GM12878 (cell line): ENCODE results near the gene PTPRH. TPM values are rescaled to one million over a fixed set of nuclear protein-coding genes. Genes with fewer than 3 reads are reported as not detected.

ENCODE experiments used
- ATAC-seq: fragments of 200-7000 bp; cut with Tn5 transposase; 3 replicates; pipeline ENCODE4 v1.9.1; 2020; ENCODE audit warnings: mild to moderate bottlenecking, moderate library complexity
- BruUV-seq: library from RNA; stranded (reverse); fragments of 400-500 nt; replicated peaks from 2 replicates; lab custom pipeline; 2021; lab: Mats Ljungman, UMichigan
- CTCF ChIA-PET: fragments of 300-600 bp; sonication (Branson Sonifier 250); formaldehyde crosslinking; extraction: SDS; loops from one replicate; lab custom pipeline; 2021; ENCODE audit warnings: inconsistent platforms; lab: Yijun Ruan, JAX
- POLR2A ChIA-PET: fragments of 350-600 bp; formaldehyde crosslinking; extraction: SDS; loops from one replicate; lab custom pipeline; 2021; ENCODE audit warnings: inconsistent platforms; lab: Charles Lee
- RAD21 ChIA-PET: fragments of 300-600 bp; sonication (Branson Sonifier 250); formaldehyde crosslinking; loops from one replicate; lab custom pipeline; 2023; ENCODE audit warnings: antibody characterized with exemption; ENCODE audit not compliant: unreplicated experiment; lab: Charles Lee
- SMC1A ChIA-PET: fragments of 300-600 bp; sonication (Branson Sonifier 250); formaldehyde crosslinking; loops from one replicate; lab custom pipeline; 2023; ENCODE audit not compliant: unreplicated experiment, uncharacterized antibody; lab: Charles Lee
- DNase-seq: peaks from one replicate; pipeline ENCODE4 v3.0.0-alpha.2; 2011; ENCODE audit warnings: low read depth, low spot score
- FAIRE-seq: peaks from 3 replicates; lab custom pipeline; 2011; peaks lifted over from hg19 to GRCh38; lab: Jason Lieb, UNC
- H2AFZ ChIP-seq: 2 replicates; pipeline ENCODE4 v1.6.0; 2011; ENCODE audit warnings: low read depth, low read length, control low read depth; ENCODE audit not compliant: control insufficient read depth
- H3K27ac ChIP-seq: 2 replicates; pipeline ENCODE4 v1.5.1; 2011; ENCODE audit warnings: control low read depth; ENCODE audit not compliant: control insufficient read depth, insufficient read depth
- H3K27me3 ChIP-seq, 2 experiments: replicated peaks in 1 of 2; 2 replicates each; pipeline versions ENCODE4 v1.6.0 to v1.6.1; 2011; ENCODE audit warnings: low read length in 1 of 2; ENCODE audit not compliant: control insufficient read depth in 2 of 2, insufficient read depth in 2 of 2
- H3K36me3 ChIP-seq, 2 experiments: 2 replicates each; pipeline ENCODE4 v1.5.1; 2011; ENCODE audit warnings: low read length in 1 of 2; ENCODE audit not compliant: control insufficient read depth in 2 of 2, insufficient read depth in 2 of 2
- H3K4me1 ChIP-seq: 2 replicates; pipeline ENCODE4 v1.6.1; 2011; ENCODE audit warnings: mild to moderate bottlenecking, low read length, moderate library complexity, mixed read lengths; ENCODE audit not compliant: control insufficient read depth, insufficient read depth
- H3K4me2 ChIP-seq: 2 replicates; pipeline ENCODE4 v1.6.0; 2011; ENCODE audit warnings: control low read depth; ENCODE audit not compliant: control insufficient read depth, insufficient read depth
- H3K4me3 ChIP-seq: fragments of 200-600 bp; sonication (generic); 2 replicates; pipeline ENCODE4 v1.5.1; 2016
- H3K79me2 ChIP-seq: 2 replicates; pipeline ENCODE4 v1.6.0; 2011; ENCODE audit warnings: low read length; ENCODE audit not compliant: control insufficient read depth, insufficient read depth
- H3K9ac ChIP-seq: 2 replicates; pipeline ENCODE4 v1.8.0; 2011; ENCODE audit warnings: low read length, control low read depth, mixed read lengths; ENCODE audit not compliant: control insufficient read depth, insufficient read depth
- H3K9me3 ChIP-seq: replicated peaks from 3 replicates; pipeline ENCODE4 v1.5.1; 2011; ENCODE audit warnings: mild to moderate bottlenecking, low read length; ENCODE audit not compliant: control insufficient read depth, insufficient read depth
- H4K20me1 ChIP-seq: 2 replicates; pipeline ENCODE4 v1.6.0; 2011; ENCODE audit not compliant: control insufficient read depth, insufficient read depth
- BHLHE40 ChIP-seq, 2 experiments: fragments of 450-650 bp in 1 of 2; IDR thresholded peaks; 2 replicates each; pipeline ENCODE4 v1.6.1; 2011 to 2017; ENCODE audit warnings: low read depth in 2 of 2, borderline replicate concordance in 1 of 2, improper control_type of control experiment in 1 of 2, low read length in 1 of 2, mild to moderate bottlenecking in 1 of 2
- CREB1 ChIP-seq: IDR thresholded peaks from 2 replicates; pipeline ENCODE4 v1.6.1; 2012; ENCODE audit warnings: low read depth, mild to moderate bottlenecking, inconsistent platforms
- CREM ChIP-seq: IDR thresholded peaks from 2 replicates; pipeline ENCODE4 v1.6.1; 2014; ENCODE audit warnings: antibody characterized with exemption, low read depth
- CTCF ChIP-seq, 3 experiments: IDR thresholded peaks in 2 of 3; conservative IDR thresholded peaks in 1 of 3; 2 replicates each; pipeline ENCODE4 v1.5.1; 2011; ENCODE audit warnings: low read depth in 3 of 3, low read length in 3 of 3, mild to moderate bottlenecking in 3 of 3, control low read depth in 2 of 3, moderate library complexity in 2 of 3, inconsistent platforms in 1 of 3, mixed read lengths in 1 of 3; ENCODE audit not compliant: control insufficient read depth in 2 of 3, insufficient read depth in 1 of 3; ENCODE audit errors: extremely low read depth in 1 of 3
- EED ChIP-seq: sonication (generic); IDR thresholded peaks from 2 replicates; pipeline ENCODE4 v1.6.1; 2016; ENCODE audit warnings: antibody characterized with exemption, low read depth
- IKZF1 ChIP-seq: fragments of 450-650 bp; conservative IDR thresholded peaks from 2 replicates; pipeline ENCODE4 v1.6.1; 2017; ENCODE audit warnings: antibody characterized with exemption, mild to moderate bottlenecking
- PKNOX1 ChIP-seq: fragments of 450-650 bp; IDR thresholded peaks from 2 replicates; pipeline ENCODE4 v1.6.1; 2016; ENCODE audit warnings: mild to moderate bottlenecking
- PML ChIP-seq: IDR thresholded peaks from 2 replicates; pipeline ENCODE4 v1.6.1; 2012; ENCODE audit warnings: low read length, inconsistent platforms
- RAD21 ChIP-seq: IDR thresholded peaks from 2 replicates; pipeline ENCODE4 v1.6.1; 2011; ENCODE audit warnings: mild to moderate bottlenecking, low read depth, low read length, moderate library complexity; ENCODE audit not compliant: insufficient read depth
- SIX5 ChIP-seq: IDR thresholded peaks from 2 replicates; pipeline ENCODE4 v1.6.1; 2011; ENCODE audit warnings: mild to moderate bottlenecking, low read depth, low read length, moderate library complexity; ENCODE audit not compliant: severe bottlenecking
- SMC3 ChIP-seq: IDR thresholded peaks from 2 replicates; pipeline ENCODE4 v1.6.1; 2011; ENCODE audit warnings: low read length, improper control_type of control experiment, borderline replicate concordance
- YY1 ChIP-seq: IDR thresholded peaks from 2 replicates; pipeline ENCODE4 v1.6.1; 2011; ENCODE audit warnings: low read depth, mild to moderate bottlenecking, low read length
- ZNF592 ChIP-seq: fragments of 450-650 bp; IDR thresholded peaks from 2 replicates; pipeline ENCODE4 v1.6.1; 2017; ENCODE audit warnings: mild to moderate bottlenecking, moderate library complexity
- WGBS: methylation state at CpG from one replicate; pipeline ENCODE4 v1.1.6; 2016; ENCODE audit warnings: low lambda C conversion rate; ENCODE audit not compliant: insufficient replicate concordance, insufficient coverage; ENCODE audit errors: missing lambda C conversion rate; 5-methylcytosine and 5-hydroxymethylcytosine counted together
- in situ Hi-C: fragments of 300-500 bp; cut with MboI; formaldehyde crosslinking; loops from 9 replicates; pipeline ENCODE4 v1.14.3; 2018; ENCODE audit warnings: mixed read lengths
- intact Hi-C: fragments of 100-400 bp; cut with micrococcal nuclease; formaldehyde crosslinking; loops from one replicate; pipeline ENCODE4 v1.14.2; 2022; ENCODE audit not compliant: unreplicated experiment
- polyA plus RNA-seq, 11 experiments: library from polyadenylated mRNA; depleted of rRNA in 4 of 11; unstranded in 6 of 11; stranded (reverse) in 5 of 11; fragments of >200 nt; fragmentation: Nextera tagmentation in 4 of 11; fragmentation: Illumina TruSeq in 1 of 11; extraction: Ambion mirVana in 4 of 11; extraction: Trizol in 1 of 11; gene quantifications; 1 replicate in 1 of 11; 2 replicates in 10 of 11; pipeline versions ENCODE4 v1.2.1 to v1.2.3, GENCODE V29; 2011 to 2016; ENCODE audit warnings: inconsistent platforms in 2 of 11, missing spikeins in 2 of 11, low read depth in 1 of 11
- total RNA-seq, 4 experiments: library from RNA; depleted of rRNA in 3 of 4; stranded (reverse); fragments of >200 nt in 3 of 4; fragmentation: Illumina TruSeq in 1 of 4; extraction: Trizol in 1 of 4; gene quantifications; 2 replicates each; pipeline versions ENCODE4 v1.2.1 to v1.2.3, GENCODE V29; 2013 to 2021

PTPRH gene
- total and polyA plus RNA-seq, 10 of the 15 experiments (the other 5 are each of a cell fraction or from before 2014, with no cell fraction given): 0.08 TPM; not detected in 9

- H3K4me3 ChIP-seq: no peak overlapping the region
- H3K79me2 ChIP-seq: no peaks in the 10 kb centered on the region
- H3K36me3 ChIP-seq: no peaks in the 10 kb centered on the region
- H2AFZ ChIP-seq: no peak overlapping the region
- no peak overlapping the region for H3K27ac ChIP-seq
- H3K4me2 ChIP-seq: no peak overlapping the region
- BruUV-seq: no TSS peak
- H3K27me3 ChIP-seq: no peaks in the 10 kb centered on the region; a peak in 2 of 4 replicates
- no peaks in the 10 kb centered on the region for H4K20me1 ChIP-seq
- ChIA-PET SMC1A (interaction anchor here (1.0 kb wide), 1 partner anchor 19 kb away, joined by 3 read pairs; no protein-coding TSS in a partner anchor), RAD21 (interaction anchor here (0.6 to 2.3 kb wide), 4 partner anchors 15 to 74 kb away, joined by 3 to 14 read pairs (median 5); no protein-coding TSS in a partner anchor), POLR2A (no interaction called here), CTCF (interaction anchor here (0.6 to 2.8 kb wide), 19 partner anchors 9 to 472 kb away, joined by 3 to 23 read pairs (median 4); partner anchors contain the start of gene RDH13)
- in situ Hi-C loops (no loop called here), intact Hi-C loops (loop anchor here (5.0 kb wide), 1 partner anchor 278 kb away; no protein-coding TSS in a partner anchor)
- H3K9ac ChIP-seq: no peak overlapping the region
- peak; percentile 32 for DNase-seq
- H3K9me3 ChIP-seq: no peaks in the 10 kb centered on the region; the same call in 2 of the 3 replicates
- ATAC-seq: peak; percentile 99
- FAIRE-seq: no peak
- H3K4me1 ChIP-seq: no peaks in the 10 kb centered on the region
- 3% methylated on average over 28 of the region's 33 CpGs for WGBS
- peak; percentile 77 for TF ChIP-seq CREB1
- 0 out of 2 replicates have a peak, but pooled peaks have one; percentile 57 for TF ChIP-seq YY1
- TF ChIP-seq SMC3: peak; percentile 73
- TF ChIP-seq PML: no peak
- TF ChIP-seq CTCF (IDR thresholded peaks at IDR 0.05 in 2 of 3, conservative IDR thresholded peaks at IDR 0.05 in 1 of 3; ENCODE audit: control insufficient read depth in 2 of 3, extremely low read depth in 1 of 3, insufficient read depth in 1 of 3, low read depth in 3 of 3, low read length in 3 of 3): peak; percentile 90 to 98 (median 94)
- TF ChIP-seq CREM: peak; percentile 78
- TF ChIP-seq RAD21: peak; percentile 81
- no peak for TF ChIP-seq EED
- TF ChIP-seq PKNOX1: peak; percentile 67
- TF ChIP-seq SIX5: no peak
- 0 out of 2 replicates have a peak, but pooled peaks have one; percentile 26 for TF ChIP-seq ZNF592
- TF ChIP-seq IKZF1: peak; percentile 50
- TF ChIP-seq BHLHE40 (IDR thresholded peaks at IDR 0.05; ENCODE audit: borderline replicate concordance in 1 of 2, low read depth in 2 of 2, low read length in 1 of 2): peak; percentile 55 to 65; a peak in 2 of 4 replicates
Measured at GRCh38 chr19:55160128-55160985, 48.9 kb downstream of the PTPRH start.
